Tibial nerve (tissue), 4 donors: ENCODE results near the gene PEAK3.

Experiments
- CTCF ChIP-seq, 5 experiments: fragments of 200-600 bp in 3 of 5; fragments of 450-650 bp in 2 of 5; sonication (generic) in 3 of 5; IDR thresholded peaks; one replicate each; pipeline ENCODE4 v1.5.1; 2016 to 2019; ENCODE audit warnings: antibody characterized with exemption in 5 of 5, mild to moderate bottlenecking in 3 of 5, moderate library complexity in 2 of 5
- EP300 ChIP-seq, 2 donors: sonication (generic); formaldehyde crosslinking; IDR thresholded peaks; one replicate each; pipeline ENCODE4 v1.6.1; 2017; ENCODE audit warnings: antibody characterized with exemption in 2 of 2, mild to moderate bottlenecking in 1 of 2

DNA sequence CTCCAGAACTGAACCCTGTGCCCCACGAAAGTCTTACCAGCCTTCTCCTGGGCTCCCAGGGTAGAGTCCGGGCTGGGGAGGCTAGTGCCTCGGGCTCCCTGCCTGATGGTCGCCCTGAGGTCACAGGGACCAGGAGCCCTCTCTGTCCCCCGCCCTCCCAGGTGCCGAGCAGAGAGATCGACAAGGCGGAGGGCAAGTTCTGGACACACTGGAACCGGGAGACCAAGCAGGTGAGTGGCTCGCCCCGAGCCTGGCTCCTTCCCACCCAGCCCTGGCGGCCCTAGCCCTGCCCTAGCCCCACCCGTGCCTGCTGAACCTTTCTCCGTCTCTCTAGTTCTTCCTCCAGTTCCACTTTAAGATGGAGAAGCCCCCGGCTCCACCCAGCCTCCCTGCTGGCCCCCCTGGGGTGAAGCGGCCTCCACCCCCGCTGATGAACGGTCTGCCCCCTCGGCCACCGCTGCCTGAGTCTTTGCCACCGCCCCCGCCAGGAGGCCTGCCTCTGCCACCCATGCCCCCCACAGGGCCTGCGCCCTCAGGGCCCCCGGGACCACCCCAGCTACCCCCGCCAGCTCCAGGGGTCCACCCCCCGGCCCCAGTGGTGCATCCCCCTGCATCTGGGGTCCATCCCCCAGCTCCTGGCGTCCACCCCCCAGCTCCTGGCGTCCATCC lies 34.4 kb downstream of the PEAK3 start:
- TF ChIP-seq EP300 (IDR thresholded peaks at IDR 0.05), result no peak
- no peak for TF ChIP-seq CTCF (IDR thresholded peaks at IDR 0.05)
